ENCODE results near the gene AP3B2.
"Not testable (repeated sequence)": the region's sequence is repeated elsewhere in the genome, so short reads cannot be mapped to it uniquely, and the experiment has no call there.

AP3B2 gene, protein sequence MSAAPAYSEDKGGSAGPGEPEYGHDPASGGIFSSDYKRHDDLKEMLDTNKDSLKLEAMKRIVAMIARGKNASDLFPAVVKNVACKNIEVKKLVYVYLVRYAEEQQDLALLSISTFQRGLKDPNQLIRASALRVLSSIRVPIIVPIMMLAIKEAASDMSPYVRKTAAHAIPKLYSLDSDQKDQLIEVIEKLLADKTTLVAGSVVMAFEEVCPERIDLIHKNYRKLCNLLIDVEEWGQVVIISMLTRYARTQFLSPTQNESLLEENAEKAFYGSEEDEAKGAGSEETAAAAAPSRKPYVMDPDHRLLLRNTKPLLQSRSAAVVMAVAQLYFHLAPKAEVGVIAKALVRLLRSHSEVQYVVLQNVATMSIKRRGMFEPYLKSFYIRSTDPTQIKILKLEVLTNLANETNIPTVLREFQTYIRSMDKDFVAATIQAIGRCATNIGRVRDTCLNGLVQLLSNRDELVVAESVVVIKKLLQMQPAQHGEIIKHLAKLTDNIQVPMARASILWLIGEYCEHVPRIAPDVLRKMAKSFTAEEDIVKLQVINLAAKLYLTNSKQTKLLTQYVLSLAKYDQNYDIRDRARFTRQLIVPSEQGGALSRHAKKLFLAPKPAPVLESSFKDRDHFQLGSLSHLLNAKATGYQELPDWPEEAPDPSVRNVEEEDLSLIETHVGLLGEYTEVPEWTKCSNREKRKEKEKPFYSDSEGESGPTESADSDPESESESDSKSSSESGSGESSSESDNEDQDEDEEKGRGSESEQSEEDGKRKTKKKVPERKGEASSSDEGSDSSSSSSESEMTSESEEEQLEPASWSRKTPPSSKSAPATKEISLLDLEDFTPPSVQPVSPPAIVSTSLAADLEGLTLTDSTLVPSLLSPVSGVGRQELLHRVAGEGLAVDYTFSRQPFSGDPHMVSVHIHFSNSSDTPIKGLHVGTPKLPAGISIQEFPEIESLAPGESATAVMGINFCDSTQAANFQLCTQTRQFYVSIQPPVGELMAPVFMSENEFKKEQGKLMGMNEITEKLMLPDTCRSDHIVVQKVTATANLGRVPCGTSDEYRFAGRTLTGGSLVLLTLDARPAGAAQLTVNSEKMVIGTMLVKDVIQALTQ

DNA sequence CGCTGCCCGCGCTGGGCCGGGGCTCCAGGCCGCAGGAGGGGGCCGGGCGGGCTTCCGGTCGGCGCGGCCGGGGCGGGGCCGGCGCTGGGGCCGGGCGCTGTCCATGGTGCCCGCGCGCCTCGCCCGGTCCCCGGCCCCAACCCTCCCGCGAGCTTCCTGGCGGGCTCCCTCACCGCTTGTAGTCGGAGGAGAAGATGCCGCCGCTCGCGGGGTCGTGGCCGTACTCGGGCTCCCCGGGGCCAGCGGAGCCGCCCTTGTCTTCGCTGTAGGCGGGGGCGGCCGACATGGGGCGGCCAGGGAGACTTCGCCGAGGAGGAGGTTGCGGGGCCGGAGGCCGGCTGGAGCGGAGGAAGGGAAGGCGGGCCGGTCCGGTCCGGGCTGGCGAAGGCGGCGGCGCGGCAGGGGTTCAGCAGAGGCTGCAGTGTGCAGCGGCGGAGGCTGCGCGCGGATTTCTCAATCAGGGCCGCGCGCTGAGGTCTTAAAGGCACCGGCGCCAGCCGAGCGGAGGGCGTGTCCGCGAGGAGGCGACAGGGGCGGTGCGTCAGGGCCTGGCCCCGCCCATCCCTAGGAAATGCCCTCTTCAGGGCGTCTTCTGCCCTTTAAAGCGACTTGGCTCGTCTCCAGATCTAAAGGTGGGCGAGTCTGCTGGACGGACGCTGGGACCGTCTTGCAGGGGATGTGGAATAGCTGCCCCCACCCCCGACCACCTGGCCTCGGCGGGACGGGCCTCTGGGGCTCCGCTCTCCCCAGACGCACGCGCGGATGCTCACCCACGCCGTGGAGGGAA lies at the start of gene AP3B2:
AP3B2 (minus strand) TSS at position 455 of the 787 bp plus-strand sequence; CDS start at position 286, 169 bp downstream.
- DNase-seq, result peak; percentile 42

DNA sequence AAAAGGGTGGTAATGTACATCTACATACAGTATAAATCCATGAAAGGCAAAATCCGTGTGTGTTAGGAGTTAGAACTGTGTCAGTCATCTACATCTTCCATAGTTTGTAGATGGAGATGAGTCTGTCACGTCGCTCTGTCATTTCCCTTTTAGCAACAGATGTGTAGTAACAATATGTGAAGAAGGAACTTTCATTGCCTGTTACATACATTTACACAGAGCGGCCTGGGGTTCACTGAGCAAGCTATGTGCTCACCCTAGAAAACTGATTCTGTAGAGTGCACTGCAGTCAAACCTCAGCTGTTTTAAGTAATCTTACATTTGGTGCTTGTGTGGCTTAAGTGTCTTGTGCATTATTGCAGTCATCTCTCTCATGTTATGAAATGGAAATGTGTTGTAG lies 41.6 kb upstream of the AP3B2 start:
- no peak for DNase-seq

- no peak for DNase-seq
These were observed 41.1 kb upstream of the AP3B2 start for GRCh38 chr15:82750831-82751180.

DNA sequence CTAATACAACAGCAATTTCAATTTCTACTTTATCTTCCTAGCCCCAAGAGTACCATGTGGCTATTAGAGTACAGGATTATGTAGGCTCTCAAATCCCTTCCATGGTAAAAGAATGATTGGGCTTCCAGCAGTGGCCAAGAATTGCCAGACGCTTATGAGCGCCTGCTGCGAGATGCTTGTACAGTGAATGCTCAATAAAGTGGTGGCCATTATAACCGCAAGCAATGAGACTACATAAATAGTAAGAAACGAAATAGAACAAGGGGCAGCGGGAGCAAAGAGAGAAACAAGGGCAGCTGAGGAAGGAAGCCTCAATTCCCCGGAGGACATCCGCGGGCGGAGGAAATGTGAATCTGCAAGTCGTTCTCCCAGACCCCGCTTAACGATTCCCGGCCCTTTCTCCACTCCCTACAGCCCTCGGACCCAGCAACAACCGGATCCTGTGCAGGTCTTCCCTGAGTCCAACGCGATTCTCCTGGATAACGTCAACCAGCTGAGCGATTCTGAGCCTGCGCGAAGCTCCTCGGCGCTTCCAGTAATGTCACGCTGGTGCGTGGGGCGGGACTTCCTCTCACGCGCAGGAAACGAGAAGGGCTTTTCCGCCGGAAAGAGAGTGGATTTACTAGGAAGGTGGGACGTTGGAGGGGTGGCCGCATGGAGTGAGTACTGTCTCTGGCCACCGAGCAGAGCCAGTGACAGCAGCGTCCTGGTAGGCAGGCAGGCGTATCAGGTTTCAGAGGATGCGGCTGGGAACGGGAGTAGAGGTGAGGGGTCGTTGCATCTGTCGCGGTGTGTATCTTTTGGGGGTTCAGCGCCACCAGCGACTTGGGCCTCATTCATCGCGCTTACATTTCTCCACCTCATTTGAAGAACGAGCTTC lies 40.5 kb upstream of the AP3B2 start:
- DNase-seq, result peak; percentile 66

DNA sequence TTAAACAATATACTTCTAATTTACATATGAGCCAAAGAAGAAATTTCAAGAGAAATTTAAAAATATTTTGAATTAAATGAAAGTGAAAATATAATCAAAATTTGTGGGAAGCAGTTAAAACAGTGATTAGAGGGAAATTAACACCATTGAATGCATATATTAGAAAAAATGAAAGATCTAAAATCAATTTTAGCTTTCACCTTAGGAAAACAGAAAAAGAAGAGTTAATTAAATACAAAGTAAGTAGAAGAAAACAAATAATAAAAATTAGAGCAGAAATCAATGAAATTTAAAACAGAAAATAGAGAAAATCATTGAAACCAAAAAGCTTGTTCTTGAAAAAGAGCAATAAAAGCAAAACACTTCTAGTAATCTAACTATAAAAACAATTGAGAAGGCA lies 38.6 kb upstream of the AP3B2 start:
- DNase-seq, result no peak

GRCh38 chr15:82743810-82744209 lies 34.1 kb upstream of the AP3B2 start:
- no peak for DNase-seq

DNA sequence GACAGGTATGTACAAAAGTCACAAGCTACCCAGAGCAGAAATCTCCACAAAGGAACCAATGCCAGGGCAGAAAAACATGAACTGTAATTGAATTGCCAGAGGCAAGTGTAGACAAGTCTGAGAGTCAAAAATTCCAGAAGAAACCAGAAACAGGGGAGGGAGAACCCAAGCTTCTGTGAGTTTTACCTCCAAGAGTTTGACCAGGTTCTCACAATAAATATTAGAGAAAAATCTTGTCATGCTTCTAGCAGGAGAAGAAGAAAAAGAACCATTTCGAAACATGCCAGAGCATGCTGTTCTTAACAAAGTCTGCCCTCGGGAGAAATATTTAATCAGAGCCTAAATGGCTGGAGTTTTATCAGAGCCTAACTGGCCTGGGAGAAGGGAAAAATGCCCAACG lies 32.5 kb upstream of the AP3B2 start:
- DNase-seq, result no peak

- DNase-seq, result no peak
These were observed 29.4 kb upstream of the AP3B2 start for GRCh38 chr15:82739086-82739485.

DNA sequence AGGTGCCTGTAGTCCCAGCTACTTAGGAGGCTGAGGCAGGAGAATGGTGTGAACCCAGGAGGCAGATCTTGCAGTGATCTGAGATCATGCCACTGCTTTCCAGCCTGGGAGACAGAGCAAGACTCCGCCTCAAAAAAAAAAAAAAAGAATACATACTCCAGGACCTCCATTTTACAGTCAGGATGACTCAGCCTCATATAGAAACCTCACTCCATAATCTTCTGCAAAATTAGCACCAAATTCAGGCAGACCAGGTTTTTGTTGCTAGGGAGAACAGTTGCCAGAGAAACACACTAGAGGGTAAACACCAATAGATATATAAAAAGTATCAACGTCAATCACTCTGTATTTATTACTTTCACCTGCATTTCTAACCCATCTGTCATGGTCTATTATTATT lies 28.3 kb upstream of the AP3B2 start:
- no peak for DNase-seq

GRCh38 chr15:82731527-82731926 lies 21.9 kb upstream of the AP3B2 start:
- DNase-seq, result no peak

GRCh38 chr15:82730022-82730530 lies 20.4 kb upstream of the AP3B2 start:
- DNase-seq, result no peak

DNA sequence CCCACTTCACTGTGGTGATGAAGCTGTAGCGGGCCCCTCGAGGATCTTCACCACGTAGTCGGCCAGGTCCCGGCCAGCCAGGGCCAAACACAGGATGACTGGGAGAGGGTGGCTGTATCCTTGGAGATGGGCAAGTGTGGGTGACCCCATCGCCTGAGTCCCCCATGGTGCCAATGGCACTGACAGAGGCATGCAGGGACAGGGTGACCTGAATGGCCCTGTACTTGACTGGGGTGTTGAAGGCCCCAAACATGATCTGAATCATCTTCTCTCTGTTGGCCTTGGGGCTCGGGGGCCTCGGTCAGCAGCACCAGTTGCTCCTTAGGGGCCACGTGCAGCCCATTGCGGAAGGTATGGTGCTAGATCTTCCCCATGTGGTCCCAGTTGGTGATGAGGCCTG lies 17.1 kb upstream of the AP3B2 start:
- no peak for DNase-seq

GRCh38 chr15:82715003-82715402 lies 5.3 kb upstream of the AP3B2 start:
- DNase-seq, result no peak

DNA sequence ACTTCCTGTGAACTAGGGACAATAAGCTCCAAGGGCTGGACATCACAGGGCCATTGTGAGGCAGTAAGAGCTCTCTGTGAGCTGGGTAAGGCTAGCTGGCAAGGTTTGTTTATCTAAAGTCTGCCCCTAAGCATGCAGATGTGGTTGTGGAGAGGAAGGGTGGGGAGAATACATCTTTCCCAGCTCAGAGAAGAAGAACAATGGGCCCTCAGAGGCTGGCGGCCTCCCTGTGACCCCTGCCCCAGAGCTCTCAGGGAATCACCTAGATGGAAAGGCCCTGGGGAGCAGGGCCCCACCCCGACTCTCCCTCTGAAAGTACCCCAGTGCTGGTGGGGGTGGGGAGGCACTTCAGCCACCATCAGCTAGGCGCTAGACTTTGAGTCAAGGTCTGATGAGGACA lies 4.3 kb upstream of the AP3B2 start:
- DNase-seq, result no peak

- DNase-seq, result no peak
These were observed 2.4 kb upstream of the AP3B2 start for GRCh38 chr15:82712036-82712435.

DNA sequence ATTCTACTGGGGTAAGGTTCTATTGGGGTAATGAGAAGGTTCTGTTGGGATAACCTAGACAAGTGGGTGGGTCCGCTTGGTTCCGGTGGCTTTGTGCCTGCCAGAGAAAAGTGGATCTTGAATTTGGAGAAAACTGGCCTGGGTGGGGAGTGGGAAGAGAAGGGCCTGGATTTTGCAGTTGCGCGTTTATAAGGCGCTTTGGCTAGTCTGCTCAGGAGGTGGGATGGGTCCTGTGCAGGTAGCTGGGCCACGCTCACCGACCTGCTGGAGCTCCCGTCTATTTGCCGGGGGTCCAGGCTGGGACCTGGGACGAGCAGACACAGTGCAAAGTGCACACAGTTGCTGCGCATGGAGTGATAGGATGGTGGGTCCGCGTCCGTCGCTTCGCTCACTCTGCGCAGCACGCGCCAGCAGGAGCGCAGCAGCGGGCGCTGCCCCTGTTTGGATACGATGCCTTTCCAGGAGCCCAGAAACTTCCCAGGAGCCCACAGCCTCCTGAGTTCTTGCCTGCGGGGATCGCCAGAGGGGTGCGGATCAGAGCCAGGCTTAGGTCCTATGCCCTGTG lies 1.3 kb upstream of the AP3B2 start:
- no peak for DNase-seq

DNA sequence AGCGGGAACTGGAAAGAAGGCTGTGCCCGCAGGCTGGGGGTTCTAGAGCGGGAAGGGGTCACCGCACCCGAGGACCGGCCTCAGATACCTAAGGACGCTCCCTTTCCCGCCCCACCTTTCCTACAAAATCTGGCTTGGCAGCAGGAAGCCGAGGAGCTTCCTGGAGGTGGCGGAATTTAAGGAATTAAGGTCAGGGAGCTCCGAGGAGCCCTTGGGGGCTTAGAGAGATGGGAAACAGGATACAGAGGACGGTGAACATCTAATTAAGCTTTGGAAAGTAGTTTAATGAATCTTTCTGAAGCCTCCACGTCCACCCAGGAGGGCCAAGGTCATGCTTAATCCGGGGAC lies 507 bp upstream of the AP3B2 start:
- no peak for DNase-seq

- DNase-seq, result no peak
These were observed 624 bp downstream of the AP3B2 start for GRCh38 chr15:82709081-82709420.

DNA sequence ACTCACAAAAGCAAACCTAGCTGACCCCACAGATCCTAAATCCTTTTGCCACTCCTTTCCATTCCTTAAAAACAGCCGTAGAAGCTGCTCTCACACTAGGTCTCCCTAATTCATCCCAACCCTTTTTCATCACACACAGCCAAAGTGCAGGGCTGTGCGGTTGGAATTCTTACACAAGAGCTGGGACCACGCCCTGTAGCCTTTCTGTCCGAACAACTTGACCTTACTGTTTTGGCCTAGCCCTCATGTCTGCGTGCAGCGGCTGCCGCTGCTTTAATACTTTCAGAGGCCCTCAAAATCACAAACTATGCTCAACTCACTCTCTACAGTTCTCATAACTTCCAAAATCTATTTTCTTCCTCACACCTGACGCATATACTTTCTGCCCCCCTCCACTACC lies 3.8 kb downstream of the AP3B2 start:
- DNase-seq, result not testable (repeated sequence)

- no peak for DNase-seq
These were observed 9.9 kb downstream of the AP3B2 start for GRCh38 chr15:82699726-82700125.

- DNase-seq, result no peak
These were observed 10.8 kb downstream of the AP3B2 start for GRCh38 chr15:82698711-82699345.

All from DMS79 (cell line).